Measurements from ENCODE around the gene MAP3K14.

DNA sequence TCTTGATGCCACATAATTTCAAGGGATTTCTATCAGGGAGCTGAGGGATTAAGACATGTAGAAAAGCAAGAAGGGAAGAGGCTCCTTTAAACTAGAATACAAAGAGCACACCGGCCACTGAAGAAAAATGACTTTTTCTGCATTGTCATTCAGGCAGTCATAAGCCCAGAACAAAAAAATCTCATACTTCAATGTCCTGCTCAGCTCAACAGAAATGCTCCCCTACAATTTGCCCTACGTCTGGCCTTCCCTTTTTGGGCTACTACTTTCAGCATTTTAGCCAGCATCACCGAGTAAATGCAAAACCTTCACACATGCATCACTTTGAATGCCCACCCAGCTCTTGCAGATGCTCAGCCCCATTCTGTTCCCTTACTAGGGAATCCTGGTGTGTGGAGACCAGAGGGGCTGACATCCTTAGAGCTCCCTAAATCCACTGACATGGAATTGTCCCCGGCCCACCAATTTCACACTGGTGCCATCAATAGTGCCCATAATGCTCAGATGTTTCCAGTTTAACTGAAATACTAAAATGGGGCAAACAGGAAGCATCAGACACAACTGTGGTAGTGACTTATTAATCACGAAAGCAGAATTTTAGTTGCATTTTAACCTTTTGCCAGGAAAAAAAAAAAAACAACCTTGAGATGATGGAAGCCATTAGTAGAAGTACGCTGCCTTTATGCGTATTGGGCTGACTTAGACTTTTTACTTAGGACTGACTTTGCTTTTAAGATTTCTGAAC is 2.7 kb downstream of the MAP3K14 start:
- TF ChIP-seq, protein P1, sequence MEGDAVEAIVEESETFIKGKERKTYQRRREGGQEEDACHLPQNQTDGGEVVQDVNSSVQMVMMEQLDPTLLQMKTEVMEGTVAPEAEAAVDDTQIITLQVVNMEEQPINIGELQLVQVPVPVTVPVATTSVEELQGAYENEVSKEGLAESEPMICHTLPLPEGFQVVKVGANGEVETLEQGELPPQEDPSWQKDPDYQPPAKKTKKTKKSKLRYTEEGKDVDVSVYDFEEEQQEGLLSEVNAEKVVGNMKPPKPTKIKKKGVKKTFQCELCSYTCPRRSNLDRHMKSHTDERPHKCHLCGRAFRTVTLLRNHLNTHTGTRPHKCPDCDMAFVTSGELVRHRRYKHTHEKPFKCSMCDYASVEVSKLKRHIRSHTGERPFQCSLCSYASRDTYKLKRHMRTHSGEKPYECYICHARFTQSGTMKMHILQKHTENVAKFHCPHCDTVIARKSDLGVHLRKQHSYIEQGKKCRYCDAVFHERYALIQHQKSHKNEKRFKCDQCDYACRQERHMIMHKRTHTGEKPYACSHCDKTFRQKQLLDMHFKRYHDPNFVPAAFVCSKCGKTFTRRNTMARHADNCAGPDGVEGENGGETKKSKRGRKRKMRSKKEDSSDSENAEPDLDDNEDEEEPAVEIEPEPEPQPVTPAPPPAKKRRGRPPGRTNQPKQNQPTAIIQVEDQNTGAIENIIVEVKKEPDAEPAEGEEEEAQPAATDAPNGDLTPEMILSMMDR (IDR thresholded peaks at IDR 0.05) = no peak
- no peak for TF ChIP-seq POLR2A (IDR thresholded peaks at IDR 0.05)
- TF ChIP-seq POLR2AphosphoS5 (IDR thresholded peaks at IDR 0.05) = no peak

Data from prostate gland (tissue), 2 donors.